SKM-1 treated with dmso at 0.1 percent for 144 hours (cell line): ENCODE measurements around the gene ZNF639.

ENCODE experiments used
- DNase-seq: peaks from one replicate; lab custom pipeline; 2025; ENCODE audit not compliant: unreplicated experiment; lab: John Stamatoyannopoulos, UW

Gene ZNF639

GRCh38 chr3:179309225-179310078, 13.4 kb upstream of the ZNF639 start:
- no peak for DNase-seq

GRCh38 chr3:179318876-179319275, 4.0 kb upstream of the ZNF639 start:
- DNase-seq = no peak

- no peak for DNase-seq
These were observed 1.1 kb upstream of the ZNF639 start for GRCh38 chr3:179321668-179322285.

GRCh38 chr3:179323197-179324110, 623 bp downstream of the ZNF639 start:
- DNase-seq = peak; percentile 62

- no peak for DNase-seq
These were observed 1.5 kb downstream of the ZNF639 start for GRCh38 chr3:179324270-179324754.

GRCh38 chr3:179330438-179330837, 7.6 kb downstream of the ZNF639 start:
- no peak for DNase-seq

- DNase-seq = no peak
These were observed 9.4 kb downstream of the ZNF639 start for GRCh38 chr3:179332240-179332639.

GRCh38 chr3:179333084-179333483, 10.3 kb downstream of the ZNF639 start:
- DNase-seq = no peak

GRCh38 chr3:179336345-179336929, 13.6 kb downstream of the ZNF639 start:
- DNase-seq = no peak

- DNase-seq = peak; percentile 92
These were observed 24.7 kb downstream of the ZNF639 start, which contains the start of gene MFN1 for GRCh38 chr3:179347345-179348194. Gene MFN1 (plus strand): TSS chr3:179347709. CDS start chr3:179348852, 1,143 bp downstream.

- DNase-seq = peak; percentile 62
These were observed 25.6 kb downstream of the ZNF639 start for GRCh38 chr3:179348325-179349013.

GRCh38 chr3:179355996-179356395, 33.2 kb downstream of the ZNF639 start:
- no peak for DNase-seq

- DNase-seq = no peak
These were observed 40.5 kb downstream of the ZNF639 start for GRCh38 chr3:179363332-179363731.

GRCh38 chr3:179369621-179370020, 46.8 kb downstream of the ZNF639 start:
- DNase-seq = no peak

GRCh38 chr3:179373938-179374337, 51.1 kb downstream of the ZNF639 start:
- DNase-seq = no peak

- DNase-seq = no peak
These were observed 52.5 kb downstream of the ZNF639 start for GRCh38 chr3:179375091-179375999.

GRCh38 chr3:179376474-179376873, 53.6 kb downstream of the ZNF639 start:
- DNase-seq = no peak
